Measurements from ENCODE around the gene KIAA1328.
"Not testable (repeated sequence)": the region's sequence is repeated elsewhere in the genome, so short reads cannot be mapped to it uniquely, and the experiment has no call there.

Gene KIAA1328

GRCh38 chr18:36887114-36887513, 58.2 kb downstream of the KIAA1328 start:
- DNase-seq (ENCODE audit: low spot score) = no peak

DNA sequence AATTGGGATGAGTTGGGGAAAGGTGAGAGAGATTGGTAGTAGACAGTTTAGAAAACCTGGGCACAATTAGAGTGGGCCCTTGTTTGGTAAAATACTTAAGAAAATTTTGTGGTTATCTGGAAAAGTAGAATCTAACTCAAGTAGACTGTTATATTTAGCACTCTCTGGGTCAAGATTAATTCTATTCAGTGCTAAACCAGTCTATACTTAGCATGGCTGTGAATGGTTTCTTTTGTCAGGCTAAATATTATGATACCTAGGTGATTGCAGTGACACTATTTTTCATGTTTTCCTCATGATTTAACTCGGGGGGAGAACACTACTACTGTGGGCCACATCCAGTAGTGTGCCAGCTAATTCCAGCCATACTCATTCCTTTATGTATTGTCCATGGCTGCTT, 58.9 kb downstream of the KIAA1328 start:
- no peak for DNase-seq (ENCODE audit: low spot score)

DNA sequence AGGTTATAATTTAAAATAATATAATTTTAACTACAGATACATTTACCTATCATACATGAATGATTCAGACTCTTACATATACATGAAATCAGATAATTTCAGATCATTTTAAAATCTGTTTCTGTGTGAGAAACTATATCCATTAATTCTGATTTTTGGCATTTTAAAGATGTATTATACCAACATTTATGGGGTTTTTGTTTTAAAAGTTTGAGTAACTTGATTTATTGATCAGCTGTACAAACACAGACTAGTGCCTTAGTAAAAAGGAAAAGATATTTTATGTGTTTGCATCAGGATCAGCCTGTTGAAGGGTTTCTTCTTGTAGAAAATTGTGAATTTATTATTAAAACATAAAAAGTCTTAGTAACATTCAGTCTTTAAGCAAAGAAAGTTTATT, 59.9 kb downstream of the KIAA1328 start:
- no peak for DNase-seq (ENCODE audit: low spot score)

GRCh38 chr18:36889321-36889720, 60.4 kb downstream of the KIAA1328 start:
- no peak for DNase-seq (ENCODE audit: low spot score)

- no peak for DNase-seq (ENCODE audit: low spot score)
Measured at GRCh38 chr18:36889742-36890141, 60.8 kb downstream of the KIAA1328 start.

GRCh38 chr18:36890598-36890997, 61.7 kb downstream of the KIAA1328 start:
- no peak for DNase-seq (ENCODE audit: low spot score)

DNA sequence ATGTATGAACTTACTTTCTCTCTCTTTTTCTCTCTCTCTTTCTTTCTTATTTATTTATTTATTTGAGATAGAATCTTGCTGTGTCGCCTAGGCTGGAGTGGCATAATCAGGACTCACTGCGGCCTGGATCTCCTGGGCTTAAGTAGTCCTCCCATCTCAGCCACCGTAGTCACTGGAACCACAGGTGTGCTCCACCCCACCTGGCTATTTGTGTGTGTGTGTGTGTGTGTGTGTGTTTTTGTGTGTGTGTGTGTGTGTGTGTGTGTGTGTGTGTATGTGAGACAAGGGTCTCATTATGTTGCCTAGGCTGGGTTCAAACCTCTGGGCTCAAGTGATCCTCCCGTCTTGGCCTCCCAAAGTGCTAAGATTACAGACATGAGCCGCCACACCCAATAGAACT, 64.3 kb downstream of the KIAA1328 start:
- no peak for DNase-seq (ENCODE audit: low spot score)

GRCh38 chr18:36895606-36896005, 66.7 kb downstream of the KIAA1328 start:
- no peak for DNase-seq (ENCODE audit: low spot score)

- DNase-seq (ENCODE audit: low spot score) = no peak
Measured at GRCh38 chr18:36897253-36897652, 68.3 kb downstream of the KIAA1328 start.

DNA sequence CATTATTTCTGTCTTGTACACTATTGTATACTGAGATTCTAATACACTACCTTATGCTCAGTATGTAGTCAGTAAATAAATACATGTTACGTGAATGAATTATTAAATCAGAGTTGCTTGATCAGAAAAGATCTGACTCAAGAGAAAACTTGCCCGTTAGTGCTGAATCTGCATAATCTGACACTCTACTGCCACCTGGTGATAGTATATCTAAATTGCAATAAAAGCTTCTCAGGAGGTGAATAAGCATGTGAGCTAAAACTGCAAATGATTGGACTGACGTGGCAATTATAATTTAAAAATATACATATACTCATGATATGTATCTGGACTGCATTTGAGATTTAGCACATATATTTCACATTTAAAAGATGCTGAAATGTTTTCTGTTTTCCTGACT, 70.4 kb downstream of the KIAA1328 start:
- no peak for DNase-seq (ENCODE audit: low spot score)

DNA sequence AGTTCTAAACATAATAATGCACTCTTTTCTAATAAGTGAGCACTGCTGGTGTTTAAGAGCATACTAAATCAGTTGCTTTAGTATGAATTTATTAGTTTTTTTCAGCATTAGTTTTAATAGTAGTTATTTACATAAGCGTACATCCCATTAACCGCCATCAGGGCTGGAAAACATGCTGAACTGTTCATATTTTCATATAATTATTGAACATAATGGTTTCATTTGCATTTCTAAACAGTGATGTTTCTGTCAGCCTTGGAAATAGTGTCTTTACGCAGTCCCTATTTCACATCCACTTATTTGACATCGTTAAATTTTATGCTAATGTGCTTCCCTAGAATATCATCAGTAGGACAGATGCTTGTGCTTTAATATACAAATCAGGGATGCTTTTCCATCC, 71.5 kb downstream of the KIAA1328 start:
- no peak for DNase-seq (ENCODE audit: low spot score)

DNA sequence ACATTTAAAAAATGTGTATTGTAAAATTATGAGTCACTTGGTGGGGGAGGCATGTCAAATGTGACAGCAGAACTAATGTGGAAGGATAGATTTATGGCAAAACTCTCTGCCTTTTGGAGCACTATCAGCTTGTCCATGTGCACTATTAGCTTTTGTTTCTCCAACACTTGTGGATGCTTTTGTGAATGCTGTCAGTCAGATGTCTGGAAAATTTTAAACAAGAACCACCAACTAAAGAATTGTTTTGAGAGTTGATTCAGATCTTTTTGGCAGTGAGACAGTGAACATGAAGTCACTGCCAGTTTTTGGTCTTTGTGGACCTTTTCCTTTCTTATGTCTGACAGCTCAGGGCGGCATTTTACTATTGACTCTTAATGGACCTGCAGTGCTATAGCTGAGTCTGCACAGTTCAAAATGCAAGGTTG, 72.4 kb downstream of the KIAA1328 start:
- DNase-seq (ENCODE audit: low spot score) = no peak

DNA sequence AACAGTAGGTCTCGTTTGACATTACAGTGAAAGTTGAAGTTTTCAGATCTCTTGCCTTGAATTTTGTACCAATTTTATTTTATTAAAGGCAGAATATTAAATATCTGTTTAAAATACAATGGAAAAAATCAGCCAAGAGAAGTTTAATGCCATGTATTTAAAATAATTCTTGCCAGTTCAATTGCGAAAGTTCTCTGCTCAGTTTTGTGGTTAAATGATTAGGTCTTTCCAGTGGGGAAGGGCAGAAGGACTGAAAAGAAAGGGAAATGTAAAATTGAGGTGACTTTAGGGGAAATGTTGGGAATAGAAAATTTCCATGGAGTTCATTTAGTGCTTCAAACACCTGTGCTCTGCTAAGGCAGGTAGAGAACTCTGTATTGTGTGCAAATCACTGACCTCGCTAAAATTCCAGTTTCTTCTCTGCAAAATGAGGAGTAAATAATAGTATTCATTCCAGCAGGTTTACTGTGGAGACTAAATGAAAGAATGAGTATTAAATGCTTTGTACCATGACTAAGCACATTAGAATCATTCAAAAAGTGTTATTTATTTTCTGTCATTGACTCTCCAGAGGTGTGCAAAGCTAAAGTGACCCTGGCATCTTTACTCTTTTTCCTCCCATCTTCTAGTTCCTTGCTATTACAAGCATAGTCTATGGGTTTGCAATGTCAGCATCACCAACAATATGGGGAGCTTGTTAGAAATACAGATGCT, 74.4 kb downstream of the KIAA1328 start:
- DNase-seq (ENCODE audit: low spot score) = no peak

- no peak for DNase-seq (ENCODE audit: low spot score)
Measured at GRCh38 chr18:36905571-36905970, 76.6 kb downstream of the KIAA1328 start.

DNA sequence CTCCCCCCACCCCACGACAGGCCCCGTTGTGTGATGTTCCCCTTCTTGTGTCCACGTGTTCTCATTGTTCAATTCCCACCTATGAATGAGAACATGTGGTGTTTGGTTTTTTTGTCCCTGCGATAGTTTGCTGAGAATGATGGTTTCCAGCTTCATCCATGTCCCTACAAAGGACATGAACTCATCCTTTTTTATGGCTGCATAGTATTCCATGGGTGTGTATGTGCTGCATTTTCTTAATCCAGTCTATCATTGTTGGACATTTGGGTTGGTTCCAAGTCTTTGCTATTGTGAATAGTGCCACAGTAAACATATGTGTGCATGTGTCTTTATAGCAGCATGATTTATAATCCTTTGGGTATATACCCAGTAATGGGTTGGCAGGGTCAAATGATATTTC, 80.4 kb downstream of the KIAA1328 start:
- not testable (repeated sequence) for DNase-seq (ENCODE audit: low spot score)

GRCh38 chr18:36912887-36913286, 84.0 kb downstream of the KIAA1328 start:
- DNase-seq (ENCODE audit: low spot score) = no peak

DNA sequence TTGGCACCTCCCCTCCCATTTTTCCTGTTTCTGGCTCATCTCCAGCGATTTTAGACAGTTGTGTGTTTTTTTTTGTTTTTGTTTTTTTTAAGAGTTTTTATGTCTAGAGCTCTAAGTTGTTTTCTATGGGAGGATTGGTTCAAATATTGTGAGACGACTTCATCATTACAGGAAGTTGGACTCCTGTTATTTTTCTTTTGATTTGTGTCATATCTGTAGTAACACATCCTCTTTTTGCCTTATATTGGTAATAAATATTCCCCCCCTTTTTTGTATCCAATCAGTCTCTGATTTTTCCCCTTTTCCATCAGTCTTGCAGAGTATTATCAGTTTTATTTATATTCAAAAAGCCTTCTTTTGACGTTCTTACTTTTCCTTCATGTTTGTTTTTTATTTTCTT, 89.0 kb downstream of the KIAA1328 start:
- no peak for DNase-seq (ENCODE audit: low spot score)

- no peak for DNase-seq (ENCODE audit: low spot score)
Measured at GRCh38 chr18:36929601-36930000, 100.7 kb downstream of the KIAA1328 start.

DNA sequence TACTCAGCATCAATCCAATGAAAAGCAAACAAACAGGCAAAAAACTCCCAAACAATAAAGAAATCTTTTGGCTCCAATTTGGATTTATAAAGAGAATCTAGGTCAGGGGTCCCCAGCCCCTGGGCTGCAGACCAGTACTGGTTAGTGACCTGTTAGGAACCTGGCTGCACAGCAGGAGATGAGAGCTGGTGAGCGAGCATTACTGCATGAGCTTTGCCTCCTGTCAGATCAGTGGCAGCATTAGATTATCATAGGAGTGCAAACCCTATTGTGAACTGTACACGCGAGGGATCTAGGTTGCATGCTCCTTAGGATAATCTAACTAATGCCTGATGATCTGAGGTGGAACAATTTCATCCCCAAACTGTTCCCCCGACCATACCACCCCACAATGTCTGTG, 102.2 kb downstream of the KIAA1328 start:
- peak; percentile 49 for DNase-seq (ENCODE audit: low spot score)

GRCh38 chr18:36933552-36933951, 104.6 kb downstream of the KIAA1328 start:
- no peak for DNase-seq (ENCODE audit: low spot score)

DNA sequence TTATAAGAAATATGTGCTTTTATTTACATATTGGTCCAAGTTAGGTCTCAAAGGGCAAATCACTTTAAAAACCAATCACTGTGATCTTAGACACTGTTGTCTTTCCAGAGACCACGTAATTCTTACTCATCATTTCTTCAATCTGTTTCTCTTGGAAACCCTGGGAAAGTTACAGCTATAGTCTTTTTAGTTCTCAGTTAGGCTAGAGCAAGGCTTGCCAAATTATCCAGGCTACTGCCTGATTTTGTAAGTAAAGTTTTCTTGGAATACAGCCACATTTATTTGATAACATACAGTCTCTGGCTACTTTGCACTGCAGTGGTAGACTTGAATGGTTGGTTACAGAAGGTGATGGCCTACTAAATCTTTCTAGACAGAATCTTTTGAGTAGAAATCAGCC, 106.0 kb downstream of the KIAA1328 start:
- DNase-seq (ENCODE audit: low spot score) = no peak

- DNase-seq (ENCODE audit: low spot score) = peak; percentile 15
Measured at GRCh38 chr18:36942264-36942663, 113.3 kb downstream of the KIAA1328 start.

DNA sequence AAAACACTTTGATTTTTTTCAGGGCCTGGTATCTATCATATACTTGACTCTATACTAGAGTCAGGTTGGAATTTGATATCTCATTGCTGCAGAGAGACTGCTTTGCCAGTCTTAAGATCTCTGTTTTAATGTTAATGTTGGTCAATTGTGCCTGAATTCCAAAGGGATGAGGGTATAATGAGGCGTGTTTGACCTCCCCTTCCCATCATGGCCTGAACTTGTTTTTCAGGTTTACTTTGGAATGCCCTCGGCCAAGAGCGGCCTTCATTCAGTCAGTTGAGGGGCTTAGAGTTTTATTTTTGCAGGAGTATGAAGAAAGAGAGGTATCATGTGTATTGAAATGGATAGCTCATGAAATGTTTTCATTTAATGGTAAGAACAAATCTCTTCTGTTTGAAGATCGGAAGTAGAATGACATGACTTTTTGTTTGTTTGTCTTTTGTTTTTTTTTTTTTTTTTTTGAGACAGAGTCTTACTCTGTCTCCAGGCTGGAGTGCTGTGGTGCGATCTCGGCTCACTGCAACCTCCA, 119.0 kb downstream of the KIAA1328 start:
- no peak for DNase-seq (ENCODE audit: low spot score)

DNA sequence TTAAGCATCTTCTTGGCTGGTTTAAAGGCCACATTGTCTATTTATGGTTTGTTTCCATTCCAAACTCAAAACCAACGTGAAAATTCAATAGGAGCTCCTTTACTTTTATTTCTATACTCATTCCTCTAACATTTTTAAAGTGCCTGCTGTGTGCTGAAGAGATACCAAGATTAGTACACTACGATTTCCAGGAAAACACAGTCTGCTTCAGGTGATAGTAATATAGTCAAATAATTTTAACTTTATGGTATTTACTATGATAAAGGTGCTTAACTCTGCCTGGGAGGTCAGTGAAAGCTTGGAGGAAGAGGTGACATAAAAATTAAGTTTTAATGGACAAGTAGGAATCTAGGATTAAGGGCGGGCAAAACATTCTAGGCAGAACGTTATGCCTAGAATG, 121.4 kb downstream of the KIAA1328 start:
- DNase-seq (ENCODE audit: low spot score) = no peak

All from cerebellar cortex (tissue), 1 donor.